ENCODE results near the gene PDE4B.

Gene PDE4B

DNA sequence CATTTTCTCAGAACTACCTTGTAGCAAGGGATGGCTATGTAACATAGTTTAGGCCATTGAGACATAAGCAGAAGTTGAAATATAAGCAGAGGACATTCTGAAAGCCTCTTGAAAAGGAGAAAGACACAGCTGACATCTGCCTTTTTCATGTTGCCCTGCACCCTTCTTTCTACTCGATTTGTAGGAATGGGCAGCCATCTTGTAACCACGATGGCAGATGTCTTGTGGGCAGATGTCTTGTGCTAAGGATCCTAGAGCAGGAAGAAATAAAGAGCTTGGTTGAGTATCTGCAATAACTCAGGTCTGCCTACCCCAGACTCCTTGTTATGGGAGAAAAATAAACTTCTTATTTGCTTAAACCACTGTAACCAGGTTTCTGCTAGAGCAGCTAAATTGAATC is 351.0 kb downstream of the PDE4B start:
- no peak for DNase-seq

DNA sequence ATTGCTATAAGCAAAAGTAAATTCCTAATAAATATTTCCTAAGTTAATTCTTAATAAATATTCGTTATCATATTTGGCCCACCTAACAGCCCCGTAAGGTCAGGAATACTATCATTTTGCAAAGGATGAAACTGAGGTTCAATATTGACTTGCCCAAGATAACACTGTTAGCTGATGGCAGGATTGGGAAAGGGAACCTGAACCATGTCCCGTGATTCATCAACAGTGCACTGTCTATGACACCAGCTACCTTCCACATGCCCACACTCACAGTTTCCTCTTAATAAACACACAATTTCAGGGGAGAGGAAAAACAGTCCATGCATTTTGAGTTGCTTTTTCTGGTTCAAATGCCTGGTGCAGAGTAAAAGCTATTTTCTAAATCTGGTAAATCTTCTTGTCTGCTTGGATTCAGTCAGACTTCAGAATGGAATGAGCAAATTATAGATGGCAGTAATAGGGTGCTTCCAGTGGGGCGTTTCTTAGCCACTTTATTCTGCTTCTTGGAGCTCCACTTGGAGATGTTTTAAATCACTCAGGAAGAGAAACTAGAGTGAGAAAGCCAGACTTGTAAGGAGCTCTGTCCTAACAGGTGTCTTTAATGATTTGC is 354.6 kb downstream of the PDE4B start:
- DNase-seq: no peak

DNA sequence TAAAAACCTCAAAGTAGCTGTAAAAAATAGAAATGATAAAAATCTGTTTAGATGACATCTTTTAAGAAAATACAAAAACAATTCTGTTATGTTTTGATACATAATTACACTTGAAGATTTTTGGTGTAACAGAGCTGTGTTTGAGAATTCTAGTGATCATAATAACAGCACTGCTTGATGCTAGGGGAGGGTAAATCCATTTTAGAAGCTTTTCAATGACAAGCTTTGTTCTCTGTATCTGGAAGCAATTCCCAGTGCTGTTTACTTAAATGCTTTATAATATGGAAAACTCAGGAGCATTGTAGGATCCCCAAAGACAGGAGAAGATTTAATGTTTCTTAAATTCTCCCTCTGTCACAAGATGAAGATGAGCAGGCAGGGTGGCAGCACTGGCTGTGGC is 359.3 kb downstream of the PDE4B start:
- no peak for DNase-seq

DNA sequence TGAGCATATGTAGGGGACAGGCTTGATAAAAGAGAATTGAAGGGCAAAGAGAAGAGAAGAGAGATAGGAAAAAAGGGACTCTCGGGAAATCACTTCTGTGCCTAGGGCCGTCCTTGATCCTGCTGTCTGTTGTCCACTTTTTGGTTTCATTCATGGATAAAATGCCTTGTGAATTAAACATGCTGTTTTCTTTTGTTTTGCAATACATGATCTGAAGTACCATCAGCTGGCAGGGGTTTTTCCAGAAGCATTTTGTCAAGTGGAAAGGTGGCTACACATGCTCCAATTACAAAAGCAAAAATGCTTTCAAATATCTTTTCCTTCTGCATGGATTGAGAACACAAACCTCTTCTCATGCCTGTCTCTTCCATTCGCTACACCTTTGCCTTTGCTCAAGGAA is 361.7 kb downstream of the PDE4B start:
- no peak for DNase-seq

DNA sequence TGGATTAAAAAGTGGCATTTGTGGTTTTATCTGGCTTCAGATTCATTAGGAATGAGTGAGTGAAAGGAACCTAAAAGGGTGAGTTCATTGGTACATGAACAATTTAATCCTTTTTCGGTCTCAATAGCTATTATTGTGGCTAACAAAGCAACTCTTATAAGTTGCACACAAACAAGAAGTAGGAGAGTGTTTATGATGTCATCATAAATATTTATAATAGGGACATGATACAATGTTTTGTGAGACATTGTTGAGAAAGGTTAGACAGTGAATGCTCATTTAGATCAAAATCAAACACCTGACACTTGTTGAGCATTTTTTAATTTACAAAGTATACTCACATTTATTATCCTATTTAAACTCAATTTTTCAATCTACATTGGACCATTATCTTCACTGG is 363.4 kb downstream of the PDE4B start:
- DNase-seq: no peak

DNA sequence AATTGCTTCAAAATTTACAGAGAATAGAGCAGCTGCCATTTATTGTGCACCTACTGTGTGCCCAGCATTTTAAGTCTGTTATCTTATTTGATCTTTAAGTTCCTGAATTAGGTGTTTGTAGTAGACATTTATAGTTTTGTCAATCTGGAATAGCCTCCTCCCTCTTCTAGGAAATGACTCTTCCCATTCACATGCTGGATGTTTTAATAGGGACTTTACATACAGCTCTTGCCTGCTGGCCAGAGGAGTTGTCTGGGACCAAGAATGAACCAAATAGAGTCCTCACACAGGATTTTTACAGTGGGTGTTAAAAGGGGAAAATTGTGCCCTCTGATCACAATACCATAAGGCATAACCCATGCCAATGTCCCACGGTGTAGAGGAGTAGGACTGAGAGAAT is 367.1 kb downstream of the PDE4B start:
- DNase-seq: no peak

DNA sequence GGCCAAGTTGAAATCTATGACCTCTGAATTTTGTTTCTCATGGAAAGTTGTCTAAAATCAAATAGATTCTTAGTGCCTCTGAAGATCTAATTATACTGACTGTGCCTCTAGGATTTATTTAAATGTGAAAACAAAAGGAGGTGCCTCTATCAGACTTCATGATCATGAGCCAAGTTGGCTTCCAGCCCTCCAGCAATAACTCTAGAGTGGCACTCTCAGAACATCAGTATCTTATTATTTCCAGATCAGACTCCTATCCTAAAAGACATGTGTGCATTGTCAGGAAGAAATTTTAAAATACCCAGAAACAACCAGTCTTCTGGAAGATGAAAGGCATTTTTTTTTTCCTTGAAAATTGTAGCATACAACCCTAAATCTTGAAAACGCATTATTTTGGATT is 368.0 kb downstream of the PDE4B start:
- no peak for DNase-seq

DNA sequence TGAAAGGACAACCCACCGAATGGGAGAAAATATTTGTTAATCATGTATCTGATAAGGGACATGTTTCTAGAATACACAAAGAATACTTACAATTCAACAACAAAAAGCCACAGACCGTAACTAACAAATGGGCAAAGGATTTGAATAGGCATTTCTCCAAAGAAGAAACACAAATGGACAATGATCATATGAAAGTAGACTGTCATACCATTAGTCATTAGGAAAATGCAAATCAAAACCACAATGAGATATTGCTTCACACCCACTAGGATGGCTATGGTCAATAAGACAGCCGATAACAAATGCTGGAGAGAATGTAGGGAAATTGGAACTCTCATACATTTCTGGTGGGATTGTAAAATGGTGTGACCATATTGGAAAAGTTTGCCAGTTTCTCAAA is 374.1 kb downstream of the PDE4B start:
- no peak for DNase-seq

DNA sequence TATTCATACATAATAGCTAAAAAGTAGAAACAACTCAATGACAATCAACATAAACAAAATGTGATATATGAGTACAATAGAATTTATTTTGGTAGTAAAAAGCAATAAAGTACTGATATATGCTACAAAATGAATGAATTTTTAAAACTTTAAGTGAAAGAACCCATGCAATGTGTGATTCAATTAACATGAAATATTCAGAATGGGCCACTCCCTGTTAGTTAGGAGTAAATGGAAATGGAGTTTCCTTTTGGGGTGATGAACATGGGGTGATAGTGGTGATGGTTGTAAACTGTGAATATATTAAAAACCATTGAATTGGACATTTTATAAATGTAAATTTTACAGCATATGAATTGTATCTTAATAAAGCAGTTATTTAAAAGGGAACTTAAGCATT is 374.6 kb downstream of the PDE4B start:
- DNase-seq: no peak

DNA sequence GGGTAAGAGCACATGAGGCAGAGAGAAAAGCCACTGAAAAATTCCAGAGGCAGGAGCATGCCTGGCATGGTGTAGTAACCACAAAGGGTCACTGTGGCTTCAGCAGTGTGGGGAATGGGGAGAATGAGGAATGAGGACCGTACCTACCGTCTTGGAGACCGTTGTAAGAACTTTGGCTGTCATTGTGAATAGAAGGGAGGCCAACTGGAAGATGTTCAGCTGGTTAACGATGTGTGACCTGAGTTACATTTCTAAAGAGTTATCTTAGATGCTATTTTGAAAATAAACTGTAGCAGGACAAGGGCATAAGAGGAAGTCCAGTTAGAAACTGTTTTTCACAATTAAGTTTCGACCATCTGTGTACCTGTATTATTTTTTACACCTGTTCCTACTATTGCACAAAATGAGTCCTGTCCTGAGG is 375.8 kb downstream of the PDE4B start:
- no peak for DNase-seq

DNA sequence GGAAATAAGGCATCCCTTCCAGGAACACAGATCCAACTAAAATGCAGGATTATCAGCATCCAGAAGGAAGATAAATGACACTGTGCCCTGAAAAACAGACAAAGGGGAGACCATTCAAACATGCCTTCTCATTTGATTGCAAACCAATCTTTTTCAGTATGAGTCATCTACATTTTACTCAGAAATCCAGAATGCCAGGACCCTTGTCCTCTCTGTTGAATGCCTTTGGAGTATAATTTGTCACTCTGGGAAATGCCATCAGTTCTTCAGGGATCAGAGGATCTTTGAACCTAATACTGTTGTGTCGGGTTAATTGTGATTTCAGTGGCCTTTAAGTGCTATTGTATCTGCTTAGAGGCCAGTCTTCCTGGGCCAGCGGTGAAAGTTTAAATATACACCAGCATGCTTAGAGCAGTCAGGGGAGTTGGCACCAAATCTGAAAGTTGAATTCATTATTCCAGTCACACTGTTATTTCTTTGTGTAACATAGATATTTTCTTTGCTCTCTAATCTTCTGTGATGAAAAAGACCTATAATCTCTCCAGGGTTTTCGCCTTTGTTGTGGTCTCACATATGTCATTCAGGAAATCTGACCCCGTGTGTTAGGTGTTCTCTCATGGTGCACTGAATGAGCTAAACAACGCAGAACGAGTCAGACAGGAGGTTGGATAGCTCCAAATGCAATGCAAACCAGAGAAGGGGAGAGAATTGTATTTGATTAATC is 376.4 kb downstream of the PDE4B start:
- DNase-seq: no peak

DNA sequence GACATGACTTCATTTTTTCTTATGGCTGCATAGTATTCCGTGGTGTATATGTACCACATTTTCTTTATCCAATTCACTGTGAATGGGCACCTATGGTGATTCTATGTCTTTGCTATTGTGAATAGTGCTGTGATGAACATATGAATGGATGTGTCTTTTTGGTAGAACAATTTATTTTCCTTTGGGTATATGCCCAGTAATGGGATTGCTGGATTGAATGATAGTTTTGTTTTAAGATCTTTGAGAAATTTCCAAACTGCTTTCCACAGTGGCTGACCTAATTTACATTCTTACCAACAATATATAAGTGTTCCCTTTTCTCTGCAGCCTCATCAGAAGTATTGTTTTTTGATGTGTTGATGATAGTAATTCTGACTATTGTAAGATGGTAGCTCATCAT is 379.6 kb downstream of the PDE4B start:
- DNase-seq: no peak

DNA sequence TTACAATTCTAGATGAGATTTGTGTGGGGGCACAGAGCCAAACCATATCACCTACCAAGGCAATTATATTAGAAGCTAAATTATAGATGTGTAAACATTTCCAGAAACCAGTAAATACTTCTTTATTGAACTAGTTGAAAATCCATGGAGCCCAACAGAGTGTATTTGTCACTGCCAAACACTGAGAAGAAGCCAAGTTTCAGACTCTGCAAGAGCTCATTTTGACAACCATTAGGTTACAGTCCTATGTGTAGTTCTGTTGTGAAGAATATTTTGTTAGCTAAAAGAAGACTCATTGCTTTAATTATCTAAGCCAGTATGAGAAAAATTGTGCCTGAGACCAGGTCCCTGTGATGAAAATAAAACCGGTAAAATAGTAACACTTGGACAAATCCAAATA is 382.4 kb downstream of the PDE4B start:
- DNase-seq: no peak

DNA sequence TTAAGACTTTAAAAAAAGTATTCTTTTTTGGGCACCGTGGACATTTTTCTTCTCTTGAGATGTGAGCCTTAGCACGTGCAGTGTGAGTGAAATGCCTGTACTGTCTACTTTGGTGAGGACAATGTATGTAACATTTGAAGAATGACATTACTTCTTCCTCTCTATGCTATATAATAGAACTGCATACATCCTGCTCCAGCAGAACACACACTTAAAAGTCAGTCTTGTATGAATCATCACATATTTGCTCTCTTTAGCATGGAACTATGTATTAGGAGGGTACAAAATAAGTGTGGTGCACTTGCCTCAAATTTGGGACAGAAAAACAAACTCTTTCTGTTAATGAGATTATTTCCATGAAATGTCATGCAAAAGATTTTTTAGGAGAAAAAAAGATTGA is 382.9 kb downstream of the PDE4B start:
- DNase-seq: no peak

DNA sequence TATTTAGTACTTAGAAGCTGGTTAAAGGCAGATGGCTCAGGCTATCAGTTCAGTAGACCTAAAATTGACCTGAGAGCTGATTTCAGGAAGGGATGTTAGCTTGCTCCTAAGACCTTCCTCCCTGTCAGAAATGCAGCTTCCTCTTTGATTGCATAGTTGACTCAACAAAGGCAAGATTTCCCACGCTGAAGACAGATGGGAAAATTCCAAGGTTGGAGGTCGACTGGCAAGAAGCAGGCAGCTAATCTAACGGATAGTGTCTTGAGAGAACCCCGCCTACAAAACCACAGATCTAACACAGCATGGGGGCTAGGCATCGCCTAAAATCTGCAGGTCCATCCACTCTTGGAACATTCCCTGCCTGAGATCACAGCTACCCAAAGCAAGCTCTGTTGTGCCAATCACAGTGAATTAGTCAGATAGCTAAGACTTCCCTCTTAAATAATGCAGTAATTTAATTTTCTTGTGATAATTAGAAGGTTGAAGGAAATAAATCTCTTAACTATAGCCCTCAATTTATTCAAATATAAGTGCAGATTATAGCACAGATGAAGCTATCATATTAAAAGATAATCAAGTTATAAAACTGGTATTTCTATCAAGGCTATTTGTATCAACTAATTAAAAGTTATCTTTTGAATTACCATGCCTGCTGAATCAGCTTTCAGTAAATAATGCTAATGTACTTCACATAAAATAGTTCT is 383.5 kb downstream of the PDE4B start:
- DNase-seq: no peak

DNA sequence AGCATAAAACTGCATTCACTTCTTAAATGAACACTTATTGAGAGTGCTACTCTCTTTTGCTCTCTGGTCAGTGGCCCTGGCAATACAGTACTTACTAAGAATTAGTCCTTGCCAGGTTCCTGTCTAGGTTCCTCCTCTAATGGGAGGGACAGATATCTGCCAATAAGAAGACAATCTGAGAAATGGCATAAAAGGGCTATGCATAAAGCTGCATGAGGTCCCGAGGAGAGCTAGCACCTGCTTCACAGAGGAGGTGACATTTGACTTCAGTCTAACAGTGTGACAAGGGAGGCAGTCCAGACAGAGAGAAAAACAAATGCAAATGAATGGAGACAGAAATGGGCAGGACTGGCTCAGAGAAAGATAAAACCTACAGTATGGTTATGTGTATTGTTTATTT is 384.1 kb downstream of the PDE4B start:
- no peak for DNase-seq

DNA sequence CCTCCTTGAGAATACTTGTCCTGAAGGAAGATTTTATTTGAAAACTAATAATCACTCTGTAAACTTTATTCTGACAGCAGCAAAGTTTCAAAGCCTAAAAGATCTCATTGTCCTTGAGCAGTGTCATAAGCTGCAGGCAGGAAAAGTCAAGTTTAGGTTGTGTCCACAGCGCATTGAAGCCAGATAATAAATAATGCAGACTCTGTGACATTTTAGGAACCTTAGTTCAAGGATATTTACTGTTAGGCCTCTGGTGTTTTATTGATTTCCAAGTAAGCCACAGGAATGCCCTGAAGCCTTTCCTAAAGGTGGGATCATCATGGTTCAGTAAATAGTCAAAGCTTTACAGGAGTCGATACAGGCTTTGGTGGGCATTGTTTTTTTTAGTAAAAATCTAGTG is 384.8 kb downstream of the PDE4B start:
- DNase-seq: no peak

DNA sequence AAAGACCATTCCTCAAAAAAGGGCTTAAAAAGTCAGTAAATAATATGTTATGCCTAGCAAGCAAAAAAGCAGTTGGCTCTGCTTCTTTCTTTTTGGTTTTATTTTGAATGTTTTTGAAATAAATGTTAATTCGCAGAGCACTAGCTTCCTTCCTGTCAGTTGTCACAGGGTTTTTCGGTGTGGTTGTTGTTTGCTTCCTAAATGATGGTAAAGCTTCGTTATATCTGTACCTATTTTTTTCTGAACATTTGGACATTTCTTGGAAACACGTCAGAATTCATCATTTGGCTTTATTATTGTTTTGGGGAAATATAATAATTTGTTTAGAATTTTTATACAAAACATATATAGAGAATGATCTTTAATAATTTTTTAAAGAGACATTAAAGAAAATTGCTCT is 389.3 kb downstream of the PDE4B start:
- no peak for DNase-seq

DNA sequence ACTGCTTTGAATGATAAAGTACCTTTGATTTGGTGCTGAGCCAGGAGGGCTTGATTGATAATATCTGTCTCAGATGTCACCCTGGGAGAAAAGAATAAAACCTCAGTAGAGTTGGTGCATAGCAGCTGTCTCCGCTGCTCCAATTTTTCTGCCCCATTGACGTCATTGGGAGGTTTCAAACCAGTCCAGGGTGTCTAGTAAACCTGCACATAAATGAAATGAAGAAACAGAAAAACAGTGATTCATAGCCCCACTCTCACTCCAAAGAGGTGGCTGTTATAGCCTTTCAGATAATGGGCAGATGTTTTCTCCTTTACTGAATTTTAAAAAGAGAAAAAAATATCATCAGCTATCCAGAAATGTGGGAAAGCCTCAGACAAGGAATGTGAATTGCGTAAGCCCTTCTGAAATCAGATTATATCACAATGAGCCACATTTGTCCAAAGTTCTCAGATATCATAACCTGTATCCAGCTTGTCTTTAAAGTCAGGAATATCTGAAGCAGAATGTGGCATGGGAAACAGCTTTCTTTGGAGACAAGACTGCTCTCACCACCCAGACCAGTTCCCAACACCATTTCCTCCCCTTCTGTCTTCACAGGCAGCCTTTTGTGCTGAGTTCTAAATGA is 390.0 kb downstream of the PDE4B start:
- peak; percentile 16 for DNase-seq

DNA sequence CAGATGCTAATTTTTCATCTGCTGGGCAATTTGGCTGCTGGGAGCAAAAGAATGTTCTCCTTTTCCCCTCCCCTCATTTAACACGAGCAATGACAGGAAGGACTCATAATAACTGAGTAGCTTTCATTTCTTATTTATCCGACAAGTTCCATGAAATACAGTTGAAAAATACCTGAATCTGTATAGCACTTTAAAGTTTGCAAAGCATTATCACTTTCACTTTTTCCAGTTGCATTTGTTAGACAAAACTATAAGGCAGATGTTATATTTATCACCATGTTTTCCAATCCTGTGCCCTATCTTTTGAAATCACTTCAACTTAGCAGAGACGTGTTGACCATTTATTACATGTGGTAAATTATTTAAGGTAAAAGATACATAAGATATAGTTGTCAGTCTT is 390.7 kb downstream of the PDE4B start:
- no peak for DNase-seq

DNA sequence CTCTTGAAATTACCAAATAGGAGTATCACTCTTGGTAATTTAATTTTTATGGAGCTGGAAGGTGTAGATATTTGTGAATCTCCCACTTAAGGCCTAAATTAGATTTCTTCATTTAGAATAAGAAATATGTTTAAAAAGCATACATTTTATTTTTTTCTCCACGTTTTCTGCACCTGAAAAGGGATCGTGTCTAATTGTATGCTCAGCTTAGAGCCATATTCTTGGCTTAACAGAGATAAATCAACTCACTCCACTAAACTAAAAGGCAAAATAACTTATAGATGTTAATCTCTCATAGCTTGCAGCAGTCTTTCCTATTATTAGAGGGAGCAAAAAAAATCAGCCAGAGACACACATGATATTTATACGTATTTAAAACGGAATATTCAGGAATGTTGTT is 404.4 kb downstream of the PDE4B start:
- no peak for DNase-seq

DNA sequence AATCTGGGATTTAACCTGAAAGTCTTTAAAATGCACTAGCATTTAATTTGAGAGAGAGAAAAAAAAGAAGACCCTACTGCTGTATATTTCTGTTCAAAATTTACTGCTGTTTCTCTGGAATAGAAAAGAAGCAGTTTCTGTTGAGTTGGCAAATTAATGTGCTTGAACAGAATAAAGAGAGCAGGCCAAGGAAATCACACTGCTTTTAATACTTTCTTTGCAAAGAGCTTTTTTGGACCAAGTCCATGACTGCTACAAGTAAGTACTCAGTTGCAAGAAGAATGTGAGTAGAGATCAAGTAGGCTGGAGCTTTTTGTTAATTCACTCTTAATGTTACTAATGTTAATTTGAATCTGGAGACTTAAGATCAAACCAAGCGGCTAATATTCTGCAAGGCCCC is 405.1 kb downstream of the PDE4B start:
- DNase-seq: no peak

DNA sequence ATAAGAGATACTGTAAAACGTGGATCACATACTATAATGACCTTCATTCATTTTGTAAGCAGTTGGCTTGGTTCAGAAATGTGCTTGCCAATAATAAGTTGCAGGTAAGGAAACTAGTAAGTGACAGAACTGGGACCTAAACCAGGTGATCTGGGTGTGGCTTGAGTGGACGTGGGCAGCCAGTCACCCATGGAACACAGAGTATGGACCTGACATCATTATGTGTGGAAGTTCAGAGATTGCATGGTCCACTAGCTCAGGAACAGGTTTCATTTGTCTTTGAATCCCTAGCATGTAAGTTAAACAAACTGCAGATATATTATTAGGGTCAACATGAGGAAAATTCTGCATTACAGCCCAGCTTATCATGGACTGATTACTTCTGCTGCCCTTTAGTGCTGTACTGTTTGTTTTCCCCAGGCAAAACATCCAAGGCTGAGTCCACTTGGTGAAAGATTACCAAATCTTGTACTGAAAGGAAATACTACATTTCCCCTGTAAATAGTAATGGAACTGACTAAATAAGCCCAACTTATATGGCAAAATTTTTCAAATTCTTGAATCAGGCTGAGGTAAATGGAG is 414.0 kb downstream of the PDE4B start:
- DNase-seq: no peak

DNA sequence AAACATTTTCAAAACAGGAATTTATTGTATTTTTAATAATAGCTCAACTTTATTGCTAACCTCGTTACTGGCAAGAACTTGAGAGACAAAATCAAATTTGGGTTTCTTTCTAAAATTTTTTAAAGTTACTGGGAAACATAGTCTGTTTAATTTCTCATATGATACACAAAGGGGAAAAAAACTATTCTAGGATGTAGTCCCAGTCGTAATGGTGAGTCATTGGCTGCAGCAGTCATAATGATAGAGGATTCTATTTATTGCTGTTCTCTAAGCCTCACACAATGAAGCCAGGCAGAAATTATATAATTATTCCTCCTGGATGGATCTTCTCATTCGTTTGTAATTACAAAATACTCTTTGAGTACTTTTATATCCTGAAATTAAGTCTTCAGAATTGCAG is 414.8 kb downstream of the PDE4B start:
- DNase-seq: no peak

Measured in activated naive CD4-positive, alpha-beta T cell treated with anti-CD3 and anti-CD28 coated beads, Interleukin-2, amount 50 U/mL, for 16 hours (primary cell).